ENCODE results near the gene CD93. TPM values are rescaled to one million over a fixed set of nuclear protein-coding genes. Genes with fewer than 3 reads are reported as not detected.
A peak's percentile ranks its signal among the peaks of the same experiment; 100 is the strongest.

Gene CD93
- total and polyA plus RNA-seq, 2 donors from 2014 or later: 9.9 to 104 TPM

DNA sequence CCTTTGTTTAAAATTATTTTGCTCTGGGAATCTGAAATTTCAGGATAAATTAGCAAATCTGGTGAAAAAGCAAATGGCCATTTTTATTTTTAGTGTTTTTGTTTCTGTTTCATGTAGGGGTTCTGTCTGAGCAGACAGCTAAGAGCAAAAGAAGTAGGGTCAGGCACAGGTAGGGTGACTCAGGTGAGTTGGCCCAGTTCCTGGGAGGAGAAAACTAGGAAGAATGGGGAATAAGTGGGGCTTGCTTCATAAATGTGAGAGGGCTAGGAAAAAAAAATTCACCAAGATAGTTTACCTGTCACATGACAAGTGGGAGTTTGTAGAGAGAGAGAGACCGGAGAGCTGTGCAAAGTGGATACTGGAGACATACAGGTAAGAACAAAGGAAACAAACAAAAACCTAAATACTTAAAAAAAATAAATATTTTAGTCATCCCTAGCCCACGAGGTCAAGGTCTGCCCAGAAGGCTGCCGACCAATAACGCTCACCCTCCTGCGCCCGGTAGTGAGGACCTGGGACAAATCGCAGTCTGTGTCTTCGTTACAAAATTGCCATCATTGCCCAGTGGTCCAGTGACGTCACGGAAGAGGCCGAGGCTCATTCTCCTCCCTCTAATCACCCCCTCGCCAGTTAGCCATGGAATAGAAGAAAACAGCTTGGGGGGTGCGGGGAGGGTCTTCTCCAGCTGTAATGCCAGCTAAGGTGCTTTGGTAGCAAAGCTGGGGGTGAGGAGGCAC lies 39.0 kb downstream of the CD93 start:
- DNase-seq (peak in 2 of 5 donors; percentile 23 to 62), FAIRE-seq (no peak)
- Histone ChIP-seq H3K36me3 (ENCODE audit: control insufficient read depth in 2 of 3, insufficient read depth in 3 of 3, low read length in 3 of 3) (no peaks in the 10 kb centered on the region), H3K9me3 (ENCODE audit: control insufficient read depth in 2 of 3, insufficient read depth in 1 of 3, low read length in 3 of 3) (no peaks in the 10 kb centered on the region), H3K27ac (ENCODE audit: low read depth in 2 of 2, low read length in 2 of 2) (no peak overlapping the region), H3K9ac (ENCODE audit: low read length in 3 of 3) (no peak overlapping the region), H3K27me3 (ENCODE audit: control insufficient read depth, insufficient read depth, low read length) (peaks cover 19% of the 10 kb centered on the region), H3K4me3 (ENCODE audit: low read length in 3 of 3) (peak overlapping the region in 2 of 3 donors; percentile 18 to 61), H3K4me1 (ENCODE audit: control insufficient read depth in 2 of 3, insufficient read depth in 2 of 3, low read depth in 1 of 3, low read length in 3 of 3) (peaks cover 0 to 24% (median 0%) of the 10 kb centered on the region in 3 donors)
- intact Hi-C loops (cut with DNase I): no loop called here
- TF ChIP-seq, protein P1, sequence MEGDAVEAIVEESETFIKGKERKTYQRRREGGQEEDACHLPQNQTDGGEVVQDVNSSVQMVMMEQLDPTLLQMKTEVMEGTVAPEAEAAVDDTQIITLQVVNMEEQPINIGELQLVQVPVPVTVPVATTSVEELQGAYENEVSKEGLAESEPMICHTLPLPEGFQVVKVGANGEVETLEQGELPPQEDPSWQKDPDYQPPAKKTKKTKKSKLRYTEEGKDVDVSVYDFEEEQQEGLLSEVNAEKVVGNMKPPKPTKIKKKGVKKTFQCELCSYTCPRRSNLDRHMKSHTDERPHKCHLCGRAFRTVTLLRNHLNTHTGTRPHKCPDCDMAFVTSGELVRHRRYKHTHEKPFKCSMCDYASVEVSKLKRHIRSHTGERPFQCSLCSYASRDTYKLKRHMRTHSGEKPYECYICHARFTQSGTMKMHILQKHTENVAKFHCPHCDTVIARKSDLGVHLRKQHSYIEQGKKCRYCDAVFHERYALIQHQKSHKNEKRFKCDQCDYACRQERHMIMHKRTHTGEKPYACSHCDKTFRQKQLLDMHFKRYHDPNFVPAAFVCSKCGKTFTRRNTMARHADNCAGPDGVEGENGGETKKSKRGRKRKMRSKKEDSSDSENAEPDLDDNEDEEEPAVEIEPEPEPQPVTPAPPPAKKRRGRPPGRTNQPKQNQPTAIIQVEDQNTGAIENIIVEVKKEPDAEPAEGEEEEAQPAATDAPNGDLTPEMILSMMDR (IDR thresholded peaks at IDR 0.05; ENCODE audit: borderline replicate concordance, extremely low read depth, insufficient read depth): no peak

DNA sequence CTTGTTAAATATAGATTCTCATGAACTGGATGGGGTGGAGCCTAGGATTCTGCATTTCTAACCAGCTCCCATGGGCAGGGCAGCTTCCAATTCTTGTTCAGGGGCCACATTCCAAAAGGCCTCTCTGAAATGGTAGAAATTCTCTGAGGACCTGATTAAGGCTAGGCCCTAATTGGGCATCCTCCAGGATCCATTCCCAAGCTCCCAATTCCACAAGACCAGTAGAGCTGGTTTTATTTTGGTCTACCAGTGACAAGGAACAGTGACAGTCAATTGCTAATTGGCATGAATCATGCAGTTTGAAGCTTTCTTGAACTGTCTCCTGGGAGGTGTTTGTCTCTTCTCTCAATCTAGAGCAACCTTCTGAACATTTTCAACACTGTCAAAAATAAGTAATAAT lies 39.7 kb downstream of the CD93 start:
- Histone ChIP-seq H3K9me3 (ENCODE audit: control insufficient read depth in 2 of 3, insufficient read depth in 1 of 3, low read length in 3 of 3) (no peaks in the 10 kb centered on the region), H3K27ac (ENCODE audit: low read depth in 2 of 2, low read length in 2 of 2) (no peak overlapping the region), H3K4me3 (ENCODE audit: low read length in 3 of 3) (peak overlapping the region in 2 of 3 donors; percentile 15 to 29), H3K36me3 (ENCODE audit: control insufficient read depth in 2 of 3, insufficient read depth in 3 of 3, low read length in 3 of 3) (no peaks in the 10 kb centered on the region), H3K27me3 (ENCODE audit: control insufficient read depth, insufficient read depth, low read length) (peaks cover 19% of the 10 kb centered on the region), H3K4me1 (ENCODE audit: control insufficient read depth in 2 of 3, insufficient read depth in 2 of 3, low read depth in 1 of 3, low read length in 3 of 3) (peaks cover 0 to 24% (median 0%) of the 10 kb centered on the region in 3 donors), H3K9ac (ENCODE audit: low read length in 3 of 3) (no peak overlapping the region)
- TF ChIP-seq, protein P1 (IDR thresholded peaks at IDR 0.05; ENCODE audit: borderline replicate concordance, extremely low read depth, insufficient read depth): no peak
- no peak for DNase-seq
- no peak for FAIRE-seq
- intact Hi-C loops (cut with DNase I): no loop called here

DNA sequence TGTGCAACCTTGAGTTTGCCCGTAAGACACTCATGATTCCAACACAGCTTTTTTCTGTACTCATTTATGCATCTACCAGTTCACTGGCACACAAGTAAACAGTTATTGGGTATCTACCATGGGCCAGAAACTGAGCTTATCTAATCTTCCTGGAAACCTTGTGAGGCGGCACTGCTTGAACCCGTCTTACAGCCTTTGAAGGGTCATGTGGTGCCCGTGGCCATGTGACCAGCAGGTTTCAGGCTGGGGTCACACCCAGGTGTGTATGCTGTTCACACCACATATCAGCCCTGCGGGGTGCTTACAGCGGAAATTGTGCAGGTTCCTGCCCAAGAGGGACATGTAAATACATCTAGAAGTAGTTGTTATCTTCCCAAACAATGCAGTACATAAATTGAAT lies 42.7 kb downstream of the CD93 start:
- no peak for DNase-seq
- Histone ChIP-seq H3K4me3 (ENCODE audit: low read length in 3 of 3) (no peak overlapping the region), H3K4me1 (ENCODE audit: control insufficient read depth in 2 of 3, insufficient read depth in 2 of 3, low read depth in 1 of 3, low read length in 3 of 3) (peaks cover 0 to 9% (median 0%) of the 10 kb centered on the region in 3 donors), H3K9ac (ENCODE audit: low read length in 3 of 3) (no peak overlapping the region), H3K9me3 (ENCODE audit: control insufficient read depth in 2 of 3, insufficient read depth in 1 of 3, low read length in 3 of 3) (no peaks in the 10 kb centered on the region), H3K27ac (ENCODE audit: low read depth in 2 of 2, low read length in 2 of 2) (no peak overlapping the region), H3K36me3 (ENCODE audit: control insufficient read depth in 2 of 3, insufficient read depth in 3 of 3, low read length in 3 of 3) (no peaks in the 10 kb centered on the region), H3K27me3 (ENCODE audit: control insufficient read depth, insufficient read depth, low read length) (peaks cover 19% of the 10 kb centered on the region)
- intact Hi-C loops (cut with DNase I): no loop called here
- FAIRE-seq: no peak
- TF ChIP-seq, protein P1 (IDR thresholded peaks at IDR 0.05; ENCODE audit: borderline replicate concordance, extremely low read depth, insufficient read depth): no peak
